ENCODE results near the gene PFDN2. TPM values are rescaled to one million over a fixed set of nuclear protein-coding genes. Genes with fewer than 3 reads are reported as not detected.

Gene PFDN2
- total RNA-seq, 1 donor from 2014 or later: 74.1 TPM

DNA sequence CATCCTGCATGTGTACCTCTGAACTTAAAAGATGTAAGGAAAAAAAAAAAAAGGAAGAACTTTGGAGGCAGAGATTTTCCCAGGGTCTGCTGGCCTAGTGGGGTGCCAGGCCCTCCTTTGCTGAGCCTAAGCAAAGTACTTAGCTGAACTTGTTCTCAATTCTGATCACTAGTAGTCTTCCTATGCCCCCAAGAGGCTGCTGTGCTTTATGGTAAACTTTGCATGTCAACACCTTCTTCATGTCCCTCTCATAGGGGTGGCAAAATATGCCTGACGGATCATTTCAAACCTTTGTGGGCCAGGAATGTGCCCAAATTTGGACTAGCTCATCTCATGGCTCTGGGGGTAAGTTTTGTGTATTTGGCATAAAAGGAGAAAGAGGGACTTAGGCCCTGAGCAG is 40.0 kb upstream of the PFDN2 start:
- no peaks in the 10 kb centered on the region for H3K27me3 ChIP-seq
- Mint-ChIP-seq H3K36me3 (peaks cover 16% of the 10 kb centered on the region), H3K9me3 (no peaks in the 10 kb centered on the region), H3K4me1 (peaks cover 42% of the 10 kb centered on the region), H3K4me3 (peak overlapping the region; percentile 95), H3K27ac (peak overlapping the region; percentile 67), H3K27me3 (ENCODE audit: insufficient read depth, low read depth) (peaks cover 7% of the 10 kb centered on the region)
- H3K27ac ChIP-seq: no peak overlapping the region
- no peak overlapping the region for H2AFZ ChIP-seq (replicated peaks)
- no peaks in the 10 kb centered on the region for H3K9me3 ChIP-seq (ENCODE audit: low read depth)
- DNase-seq (ENCODE audit: low spot score): no peak
- H3K4me3 ChIP-seq: no peak overlapping the region
- H3K4me1 ChIP-seq: peaks cover 6% of the 10 kb centered on the region
- no peaks in the 10 kb centered on the region for H3K36me3 ChIP-seq
- TF ChIP-seq EZH2phosphoT487 (IDR thresholded peaks at IDR 0.05) (no peak), EZH2 (IDR thresholded peaks at IDR 0.05) (no peak)
- TF ChIP-seq, protein P1, sequence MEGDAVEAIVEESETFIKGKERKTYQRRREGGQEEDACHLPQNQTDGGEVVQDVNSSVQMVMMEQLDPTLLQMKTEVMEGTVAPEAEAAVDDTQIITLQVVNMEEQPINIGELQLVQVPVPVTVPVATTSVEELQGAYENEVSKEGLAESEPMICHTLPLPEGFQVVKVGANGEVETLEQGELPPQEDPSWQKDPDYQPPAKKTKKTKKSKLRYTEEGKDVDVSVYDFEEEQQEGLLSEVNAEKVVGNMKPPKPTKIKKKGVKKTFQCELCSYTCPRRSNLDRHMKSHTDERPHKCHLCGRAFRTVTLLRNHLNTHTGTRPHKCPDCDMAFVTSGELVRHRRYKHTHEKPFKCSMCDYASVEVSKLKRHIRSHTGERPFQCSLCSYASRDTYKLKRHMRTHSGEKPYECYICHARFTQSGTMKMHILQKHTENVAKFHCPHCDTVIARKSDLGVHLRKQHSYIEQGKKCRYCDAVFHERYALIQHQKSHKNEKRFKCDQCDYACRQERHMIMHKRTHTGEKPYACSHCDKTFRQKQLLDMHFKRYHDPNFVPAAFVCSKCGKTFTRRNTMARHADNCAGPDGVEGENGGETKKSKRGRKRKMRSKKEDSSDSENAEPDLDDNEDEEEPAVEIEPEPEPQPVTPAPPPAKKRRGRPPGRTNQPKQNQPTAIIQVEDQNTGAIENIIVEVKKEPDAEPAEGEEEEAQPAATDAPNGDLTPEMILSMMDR (IDR thresholded peaks at IDR 0.05): no peak
- H3K9ac ChIP-seq: no peak overlapping the region
- H3F3A ChIP-seq (ENCODE audit: low read depth): peaks cover 21% of the 10 kb centered on the region
- H3K79me2 ChIP-seq (ENCODE audit: low read depth): peaks cover 30% of the 10 kb centered on the region
- no peak overlapping the region for H3K4me2 ChIP-seq
- no peaks in the 10 kb centered on the region for H4K20me1 ChIP-seq (ENCODE audit: low read depth)

DNA sequence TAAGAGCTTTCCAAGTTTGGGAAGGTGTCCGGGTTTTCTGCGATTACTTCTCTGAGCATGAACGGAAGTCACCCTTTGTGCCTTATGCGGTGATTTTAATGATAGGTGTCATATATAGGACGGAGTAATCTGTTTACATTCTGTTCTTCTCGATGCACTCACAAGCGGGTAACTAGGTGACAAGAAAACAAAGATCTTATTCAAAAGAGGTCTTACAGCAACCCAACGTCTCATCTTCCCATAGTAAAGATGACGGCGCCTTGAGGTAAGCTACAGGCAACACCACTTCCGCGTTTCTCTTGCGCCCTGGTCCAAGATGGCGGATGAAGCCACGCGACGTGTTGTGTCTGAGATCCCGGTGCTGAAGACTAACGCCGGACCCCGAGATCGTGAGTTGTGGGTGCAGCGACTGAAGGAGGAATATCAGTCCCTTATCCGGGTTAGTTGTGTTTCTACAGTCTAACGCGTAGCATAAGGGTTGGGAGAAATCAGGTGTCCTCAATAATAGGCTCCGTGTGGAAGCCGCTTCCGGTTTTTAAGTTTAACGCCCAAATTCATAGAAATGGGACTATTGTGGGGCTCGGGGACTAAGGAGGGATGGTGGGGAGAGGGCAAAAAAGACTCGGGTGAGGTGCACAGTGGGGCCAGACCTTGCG is 36.0 kb upstream of the PFDN2 start, which contains the start of gene UFC1:
TSS of gene UFC1 (plus strand) at position 297 of the 656 bp plus-strand sequence. CDS start at position 317, 20 bp downstream.
- TF ChIP-seq EZH2 (IDR thresholded peaks at IDR 0.05) (no peak), EZH2phosphoT487 (IDR thresholded peaks at IDR 0.05) (no peak)
- TF ChIP-seq, protein P1 (IDR thresholded peaks at IDR 0.05): no peak
- Mint-ChIP-seq H3K9me3 (no peaks in the 10 kb centered on the region), H3K36me3 (peaks cover 5% of the 10 kb centered on the region), H3K27me3 (ENCODE audit: insufficient read depth, low read depth) (peaks cover 1% of the 10 kb centered on the region), H3K27ac (peak within 1 kb of the TSS; percentile 100), H3K4me3 (peak within 1 kb of the TSS; percentile 99), H3K4me1 (peaks cover 23% of the 10 kb centered on the region)
- DNase-seq (ENCODE audit: low spot score): peak; percentile 89
- H3K4me1 ChIP-seq: no peaks in the 10 kb centered on the region
- H2AFZ ChIP-seq (replicated peaks): peak within 1 kb of the TSS; percentile 96
- H3K27ac ChIP-seq: peak within 1 kb of the TSS; percentile 77
- H3K9me3 ChIP-seq (ENCODE audit: low read depth): no peaks in the 10 kb centered on the region
- H3K4me2 ChIP-seq: peak within 1 kb of the TSS; percentile 84
- no peaks in the 10 kb centered on the region for H3K27me3 ChIP-seq
- H3K4me3 ChIP-seq: peak within 1 kb of the TSS; percentile 91
- peaks cover 12% of the 10 kb centered on the region for H3F3A ChIP-seq (ENCODE audit: low read depth)
- H4K20me1 ChIP-seq (ENCODE audit: low read depth): no peaks in the 10 kb centered on the region
- H3K79me2 ChIP-seq (ENCODE audit: low read depth): peaks cover 19% of the 10 kb centered on the region
- peak within 1 kb of the TSS; percentile 91 for H3K9ac ChIP-seq
- H3K36me3 ChIP-seq: no peaks in the 10 kb centered on the region

GRCh38 chr1:161153176-161153575 is 35.3 kb upstream of the PFDN2 start:
- peaks cover 3% of the 10 kb centered on the region for H3K27me3 Mint-ChIP-seq (ENCODE audit: insufficient read depth, low read depth)
- H3K4me3 Mint-ChIP-seq: peak overlapping the region; percentile 99
- H3K9me3 Mint-ChIP-seq: no peaks in the 10 kb centered on the region
- Histone ChIP-seq H3K27me3 (no peaks in the 10 kb centered on the region), H4K20me1 (ENCODE audit: low read depth) (no peaks in the 10 kb centered on the region), H3K4me3 (peak overlapping the region; percentile 91), H3K4me2 (peak overlapping the region; percentile 84), H3K79me2 (ENCODE audit: low read depth) (peaks cover 19% of the 10 kb centered on the region), H3K36me3 (no peaks in the 10 kb centered on the region), H3K27ac (no peak overlapping the region), H3K9ac (peak overlapping the region; percentile 91), H2AFZ (replicated peaks) (peak overlapping the region; percentile 96), H3K9me3 (ENCODE audit: low read depth) (no peaks in the 10 kb centered on the region), H3F3A (ENCODE audit: low read depth) (peaks cover 5% of the 10 kb centered on the region), H3K4me1 (no peaks in the 10 kb centered on the region)
- TF ChIP-seq EZH2phosphoT487 (IDR thresholded peaks at IDR 0.05) (no peak), EZH2 (IDR thresholded peaks at IDR 0.05) (no peak)
- TF ChIP-seq, protein P1 (IDR thresholded peaks at IDR 0.05): no peak
- no peak for DNase-seq (ENCODE audit: low spot score)
- H3K27ac Mint-ChIP-seq: peak overlapping the region; percentile 72
- peaks cover 17% of the 10 kb centered on the region for H3K4me1 Mint-ChIP-seq
- peaks cover 5% of the 10 kb centered on the region for H3K36me3 Mint-ChIP-seq
